SK-N-MC (cell line): ENCODE results near the gene TPD52L1.
"Not testable (repeated sequence)": the region's sequence is repeated elsewhere in the genome, so short reads cannot be mapped to it uniquely, and the experiment has no call there.

Source experiments
- DNase-seq: peaks from one replicate; pipeline ENCODE4 v3.0.0-alpha.2; 2011; ENCODE audit warnings: low read depth, low spot score
- H3K27ac ChIP-seq: fragments of 200-600 bp; sonication (generic); 2 replicates; pipeline ENCODE4 v1.5.1; 2016; ENCODE audit warnings: mixed run types
- H3K36me3 ChIP-seq: fragments of 200-600 bp; sonication (generic); 2 replicates; pipeline ENCODE4 v1.6.1; 2017; ENCODE audit warnings: antibody characterized with exemption, low read length, mixed read lengths; ENCODE audit not compliant: insufficient read depth
- H3K4me3 ChIP-seq: fragments of 200-600 bp; sonication (generic); 2 replicates; pipeline ENCODE4 v1.5.1; 2016
- H3K9ac ChIP-seq: fragments of 200-600 bp; sonication (generic); 2 replicates; pipeline ENCODE4 v1.8.0; 2017; ENCODE audit warnings: mixed run types, mixed read lengths; ENCODE audit not compliant: insufficient read length
- H3K9me3 ChIP-seq: fragments of 200-600 bp; sonication (generic); 2 replicates; pipeline ENCODE4 v1.6.1; 2017; ENCODE audit warnings: low read depth, mild to moderate bottlenecking, antibody characterized with exemption, low read length, moderate library complexity, mixed read lengths
- EZH2 ChIP-seq: fragments of 200-600 bp; sonication (generic); IDR thresholded peaks from one replicate; pipeline ENCODE4 v1.6.1; 2017; ENCODE audit warnings: antibody characterized with exemption
- FOXP2 ChIP-seq: optimal IDR thresholded peaks from 2 replicates; pipeline ENCODE3; 2011; ENCODE audit warnings: mild to moderate bottlenecking, moderate library complexity; ENCODE audit not compliant: insufficient read depth; ENCODE audit errors: extremely low read length, control extremely low read depth
- POLR2AphosphoS5 ChIP-seq: IDR thresholded peaks from 2 replicates; pipeline ENCODE4 v1.6.1; 2012; ENCODE audit warnings: mild to moderate bottlenecking, low read depth, low read length, borderline replicate concordance

The TPD52L1 gene

DNA sequence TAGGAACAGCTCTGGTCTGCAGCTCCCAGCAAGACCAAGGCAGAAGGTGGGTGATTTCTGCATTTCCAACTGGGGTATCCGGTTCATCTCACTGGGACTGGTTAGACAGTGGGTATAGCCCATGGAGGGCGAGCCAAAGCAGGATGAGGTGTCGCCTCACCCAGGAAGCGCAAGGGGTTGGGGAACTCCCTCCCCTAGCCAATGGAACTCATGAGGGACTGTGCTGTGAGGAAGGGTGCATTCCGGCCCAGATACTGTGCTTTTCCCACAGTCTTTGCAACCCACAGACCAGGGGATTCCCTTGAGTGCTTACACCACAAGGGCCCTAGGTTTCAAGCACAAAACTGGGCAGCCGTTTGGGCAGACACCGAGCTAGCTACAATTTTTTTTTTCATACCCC is 126.4 kb downstream of the TPD52L1 start:
- peaks cover 82% of the 10 kb centered on the region for H3K36me3 ChIP-seq

DNA sequence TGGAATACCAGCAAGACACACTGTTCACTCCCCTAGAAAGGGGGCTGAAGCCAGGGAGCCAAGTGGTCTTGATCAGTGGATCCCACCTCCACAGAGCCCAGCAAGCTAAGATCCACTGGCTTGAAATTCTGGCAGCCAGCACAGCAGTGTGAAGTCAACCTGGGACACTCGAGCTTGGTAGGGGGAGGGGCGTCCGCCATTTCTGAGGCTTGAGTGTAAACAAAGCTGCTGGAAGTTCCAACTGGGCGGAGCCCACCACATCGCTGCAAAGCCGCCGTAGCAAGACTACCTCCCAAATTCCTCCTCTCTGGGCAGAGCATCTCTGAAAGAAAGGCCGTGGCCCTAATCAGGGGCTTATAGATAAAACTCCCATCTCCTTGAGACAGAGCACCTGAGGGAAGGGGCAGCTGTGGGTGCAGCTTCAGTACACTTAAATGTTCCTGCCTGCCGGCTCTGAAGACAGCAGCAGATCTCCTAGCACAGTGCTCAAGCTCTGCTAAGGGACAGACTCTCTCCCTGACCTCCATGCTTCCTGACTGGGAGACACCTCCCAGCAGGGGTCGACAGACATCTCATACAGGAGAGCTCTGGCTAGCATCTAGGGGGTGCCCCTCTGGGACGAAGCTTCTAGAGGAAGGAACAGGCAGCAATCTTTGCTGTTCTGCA is 126.9 kb downstream of the TPD52L1 start:
- not testable (repeated sequence) for H3K9ac ChIP-seq, H3K9me3 ChIP-seq, H3K4me3 ChIP-seq, H3K27ac ChIP-seq, DNase-seq
- H3K36me3 ChIP-seq = peaks cover 84% of the 10 kb centered on the region

More for the DNA sequence above, 126.4 kb downstream of the TPD52L1 start:
- H3K27ac ChIP-seq = no peak overlapping the region
- no peaks in the 10 kb centered on the region for H3K9me3 ChIP-seq
- no peak overlapping the region for H3K9ac ChIP-seq
- no peak overlapping the region for H3K4me3 ChIP-seq
- no peak for TF ChIP-seq POLR2AphosphoS5
- TF ChIP-seq FOXP2 = no peak
- TF ChIP-seq EZH2 = no peak
- no peak for DNase-seq

DNA sequence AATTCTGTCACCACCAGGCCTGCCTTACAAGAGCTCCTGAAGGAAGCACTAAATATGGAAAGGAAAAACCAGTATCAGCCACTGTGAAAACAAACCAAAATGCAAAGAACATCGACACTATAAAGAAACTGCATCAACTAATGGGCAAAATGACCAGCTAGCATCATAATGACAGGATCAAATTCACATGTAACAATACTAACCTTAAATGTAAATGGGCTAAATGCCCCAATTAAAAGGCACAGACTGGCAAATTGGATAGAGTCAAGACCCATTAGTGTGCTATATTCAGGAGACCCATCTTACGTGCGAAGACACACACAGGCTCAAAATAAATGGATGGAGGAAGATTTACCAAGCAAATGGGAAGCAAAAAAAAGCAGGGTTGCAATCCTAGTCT is 128.9 kb downstream of the TPD52L1 start:
- H3K36me3 ChIP-seq = peaks cover 86% of the 10 kb centered on the region
- not testable (repeated sequence) for H3K9ac ChIP-seq, H3K4me3 ChIP-seq, H3K27ac ChIP-seq, DNase-seq, H3K9me3 ChIP-seq

DNA sequence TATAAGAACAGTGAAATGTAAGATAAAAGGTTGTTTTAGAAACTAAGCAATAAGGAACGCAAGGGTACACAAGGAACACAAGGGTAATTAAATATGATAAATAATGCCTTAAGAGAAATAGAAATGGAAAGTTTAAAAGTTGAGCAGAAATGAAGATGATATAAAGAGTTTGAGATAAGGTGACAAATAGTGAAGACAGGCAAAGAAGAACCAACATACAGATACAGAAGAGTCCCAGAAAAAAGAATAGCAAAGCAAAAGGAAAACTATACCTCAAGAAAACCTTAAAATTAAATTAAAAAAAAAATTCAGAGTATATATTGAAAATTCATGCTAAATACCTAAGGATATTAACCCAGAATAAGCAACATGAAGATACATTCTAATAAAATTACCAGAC is 131.8 kb downstream of the TPD52L1 start:
- DNase-seq = no peak

DNA sequence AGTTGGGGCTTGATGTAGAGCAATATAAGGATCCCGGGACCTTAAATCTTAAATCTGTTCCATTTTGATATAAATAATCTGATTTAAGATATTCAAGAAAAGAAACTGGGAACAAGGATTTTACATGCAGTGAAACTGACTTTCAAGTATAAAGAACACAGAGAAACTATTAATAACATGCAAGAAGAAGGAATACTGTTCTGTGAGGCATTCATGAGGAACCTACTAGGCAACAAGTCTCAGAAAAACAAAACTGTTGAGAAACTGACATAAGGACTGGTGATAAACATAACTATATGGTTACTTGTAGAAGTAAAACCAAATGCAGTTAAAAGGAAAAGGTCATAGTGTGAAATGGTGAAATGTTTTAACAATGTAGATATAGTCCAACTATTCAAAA is 132.4 kb downstream of the TPD52L1 start:
- H3K27ac ChIP-seq = no peak overlapping the region
- no peak for DNase-seq
- H3K9me3 ChIP-seq = peaks cover 6% of the 10 kb centered on the region; the same call in 1 of the 2 replicates
- H3K36me3 ChIP-seq = peaks cover 83% of the 10 kb centered on the region
- TF ChIP-seq EZH2 (no peak), FOXP2 (no peak), POLR2AphosphoS5 (no peak)
- H3K9ac ChIP-seq = no peak overlapping the region
- no peak overlapping the region for H3K4me3 ChIP-seq

More for the DNA sequence above, 131.8 kb downstream of the TPD52L1 start:
- peaks cover 6% of the 10 kb centered on the region; the same call in 1 of the 2 replicates for H3K9me3 ChIP-seq
- TF ChIP-seq EZH2 = no peak
- peaks cover 83% of the 10 kb centered on the region for H3K36me3 ChIP-seq
- no peak overlapping the region for H3K9ac ChIP-seq
- no peak overlapping the region for H3K4me3 ChIP-seq
- H3K27ac ChIP-seq = no peak overlapping the region

DNA sequence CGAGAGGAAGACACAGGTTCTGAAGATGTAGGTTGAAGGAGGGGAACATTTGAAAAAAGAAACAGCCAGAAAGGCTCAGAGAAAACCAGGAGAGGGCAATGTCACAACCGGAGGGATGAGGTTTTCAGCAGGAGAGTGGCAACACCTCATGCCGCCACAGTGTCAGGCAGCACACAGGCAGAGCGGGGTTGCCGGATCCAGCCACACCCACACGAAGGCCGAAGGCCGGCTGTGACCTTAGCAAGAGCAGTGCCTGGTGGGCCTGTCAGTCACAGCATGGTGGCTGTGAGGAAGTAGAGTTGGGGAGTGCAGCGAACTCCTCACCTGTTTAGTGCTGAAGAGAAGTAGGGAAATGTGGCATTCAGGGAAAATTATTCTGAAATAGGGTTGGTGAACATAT is 134.1 kb downstream of the TPD52L1 start:
- peaks cover 83% of the 10 kb centered on the region for H3K36me3 ChIP-seq
- peaks cover 6% of the 10 kb centered on the region; the same call in 1 of the 2 replicates for H3K9me3 ChIP-seq
- TF ChIP-seq FOXP2 (no peak), EZH2 (no peak), POLR2AphosphoS5 (no peak)
- DNase-seq = no peak
- no peak overlapping the region for H3K4me3 ChIP-seq
- H3K9ac ChIP-seq = no peak overlapping the region
- H3K27ac ChIP-seq = no peak overlapping the region

DNA sequence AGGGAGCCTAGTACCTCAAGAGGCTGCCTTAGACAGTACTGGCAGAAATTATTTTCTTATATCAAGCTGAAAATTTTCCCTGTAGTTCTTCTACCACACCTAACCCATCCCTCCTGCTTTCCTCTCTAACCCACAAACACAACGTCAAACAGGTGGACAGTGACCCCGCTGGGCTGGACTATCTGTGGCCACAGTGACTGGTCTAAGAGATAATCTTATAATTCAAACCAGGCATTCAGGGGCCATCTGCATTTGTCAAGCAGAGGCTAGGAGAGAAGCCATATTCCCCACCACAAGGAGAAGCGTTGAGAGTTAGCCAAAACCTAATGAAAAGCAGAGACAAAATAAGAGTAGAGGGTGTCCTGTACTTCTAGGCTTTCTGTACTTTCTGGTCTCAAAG is 140.0 kb downstream of the TPD52L1 start:
- DNase-seq = no peak
- Histone ChIP-seq H3K9ac (no peak overlapping the region), H3K36me3 (peaks cover 92% of the 10 kb centered on the region), H3K4me3 (no peak overlapping the region), H3K27ac (no peak overlapping the region), H3K9me3 (no peaks in the 10 kb centered on the region)
- TF ChIP-seq POLR2AphosphoS5 = no peak
- no peak for TF ChIP-seq EZH2
- TF ChIP-seq FOXP2 = no peak

DNA sequence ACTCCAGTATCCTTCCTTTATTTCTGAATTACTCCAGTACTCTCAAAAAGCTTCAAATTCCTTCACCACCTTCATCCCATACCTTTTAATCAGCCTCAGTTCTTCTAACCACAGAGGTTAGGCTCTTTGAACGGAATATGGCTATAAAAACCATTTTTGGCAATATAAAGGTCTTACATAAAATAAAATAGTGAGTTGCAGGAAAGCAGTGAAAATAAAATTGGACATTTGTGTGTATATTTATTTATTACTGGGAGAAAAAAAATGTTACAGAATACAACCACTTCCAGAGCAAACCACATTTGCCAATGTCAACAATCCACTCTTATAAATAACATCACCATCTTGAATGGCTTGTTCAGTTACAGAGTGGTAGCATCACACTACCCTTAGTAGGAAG is 140.5 kb downstream of the TPD52L1 start:
- no peak for DNase-seq
- Histone ChIP-seq H3K9ac (no peak overlapping the region), H3K4me3 (no peak overlapping the region), H3K9me3 (no peaks in the 10 kb centered on the region), H3K36me3 (peaks cover 96% of the 10 kb centered on the region), H3K27ac (no peak overlapping the region)
- TF ChIP-seq EZH2 (no peak), FOXP2 (no peak), POLR2AphosphoS5 (no peak)

DNA sequence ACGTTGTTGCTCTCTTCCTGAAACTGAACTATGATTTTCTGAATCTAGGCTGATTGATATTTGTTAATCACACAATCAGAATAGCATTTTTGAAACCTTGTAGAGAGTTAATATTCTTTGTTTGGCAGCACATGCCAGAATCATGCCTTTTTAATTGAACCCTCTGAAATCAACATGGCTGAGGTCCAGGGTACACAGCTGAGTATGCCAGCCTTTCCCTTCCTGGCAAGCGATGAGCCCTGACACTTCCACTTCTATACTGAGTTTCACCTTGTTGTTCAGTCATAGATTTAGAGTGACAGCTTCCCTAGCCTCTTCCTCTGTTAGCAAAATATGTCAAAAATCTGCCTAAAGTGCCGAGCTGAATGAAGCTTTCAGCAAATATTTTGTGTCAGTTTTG is 141.4 kb downstream of the TPD52L1 start:
- H3K9me3 ChIP-seq = no peaks in the 10 kb centered on the region
- H3K4me3 ChIP-seq = no peak overlapping the region
- H3K36me3 ChIP-seq = peaks cover 99% of the 10 kb centered on the region
- DNase-seq = no peak
- no peak overlapping the region for H3K9ac ChIP-seq
- no peak overlapping the region for H3K27ac ChIP-seq
- TF ChIP-seq POLR2AphosphoS5 (no peak), EZH2 (no peak), FOXP2 (no peak)
